DMS 273 (cell line): ENCODE results near the gene STC2.
"Not testable (repeated sequence)": the region's sequence is repeated elsewhere in the genome, so short reads cannot be mapped to it uniquely, and the experiment has no call there.

Experiments used
- DNase-seq: peaks from one replicate; lab custom pipeline; 2025; ENCODE audit not compliant: unreplicated experiment; lab: John Stamatoyannopoulos, UW

The STC2 gene, protein sequence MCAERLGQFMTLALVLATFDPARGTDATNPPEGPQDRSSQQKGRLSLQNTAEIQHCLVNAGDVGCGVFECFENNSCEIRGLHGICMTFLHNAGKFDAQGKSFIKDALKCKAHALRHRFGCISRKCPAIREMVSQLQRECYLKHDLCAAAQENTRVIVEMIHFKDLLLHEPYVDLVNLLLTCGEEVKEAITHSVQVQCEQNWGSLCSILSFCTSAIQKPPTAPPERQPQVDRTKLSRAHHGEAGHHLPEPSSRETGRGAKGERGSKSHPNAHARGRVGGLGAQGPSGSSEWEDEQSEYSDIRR

DNA sequence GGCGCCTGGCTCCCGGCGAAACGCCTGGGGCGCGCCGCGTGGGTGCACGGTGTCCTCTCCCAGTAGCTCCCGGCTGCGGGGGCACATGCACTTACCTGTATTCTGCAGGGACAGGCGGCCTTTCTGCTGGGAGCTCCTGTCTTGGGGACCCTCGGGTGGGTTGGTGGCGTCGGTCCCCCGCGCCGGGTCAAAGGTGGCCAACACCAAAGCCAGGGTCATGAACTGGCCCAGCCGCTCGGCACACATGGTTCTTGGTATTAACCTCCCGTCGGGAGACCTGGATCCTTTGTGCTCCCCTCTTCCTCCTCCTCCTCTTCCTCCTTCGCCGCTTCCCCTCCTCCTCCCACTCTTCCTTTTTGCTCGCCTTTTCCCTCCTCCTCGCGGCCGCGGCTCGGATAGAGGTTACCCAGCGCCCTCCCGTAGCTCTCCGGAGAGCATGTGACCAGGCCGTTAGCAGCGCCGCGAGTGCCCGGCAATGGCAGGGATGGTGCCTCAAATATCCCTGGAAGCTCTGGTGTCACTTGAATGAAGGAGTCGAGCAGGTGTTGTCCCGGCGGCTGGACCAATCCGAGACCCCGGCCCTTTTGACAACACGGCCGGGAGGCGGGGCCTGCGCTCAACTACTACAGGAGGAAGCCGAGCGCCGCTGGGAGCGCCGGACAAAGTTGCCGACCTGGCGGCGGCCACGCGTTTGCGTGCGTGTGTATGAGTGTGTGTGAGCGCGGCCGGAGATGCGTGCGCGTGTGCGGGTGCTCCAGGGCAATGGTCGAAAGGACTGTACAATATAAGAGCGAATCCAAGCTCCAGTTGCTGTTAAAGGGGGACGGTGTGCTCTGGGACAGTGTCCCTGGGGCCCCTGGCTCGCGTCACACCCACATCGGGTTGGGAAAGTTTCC, at the start of gene STC2:
TSS of gene STC2 (minus strand) at position 467 of the 896 bp plus-strand sequence. CDS start at position 246, 221 bp downstream.
- DNase-seq = peak; percentile 97

GRCh38 chr5:173371400-173371799, 43.2 kb upstream of the STC2 start:
- DNase-seq = no peak

DNA sequence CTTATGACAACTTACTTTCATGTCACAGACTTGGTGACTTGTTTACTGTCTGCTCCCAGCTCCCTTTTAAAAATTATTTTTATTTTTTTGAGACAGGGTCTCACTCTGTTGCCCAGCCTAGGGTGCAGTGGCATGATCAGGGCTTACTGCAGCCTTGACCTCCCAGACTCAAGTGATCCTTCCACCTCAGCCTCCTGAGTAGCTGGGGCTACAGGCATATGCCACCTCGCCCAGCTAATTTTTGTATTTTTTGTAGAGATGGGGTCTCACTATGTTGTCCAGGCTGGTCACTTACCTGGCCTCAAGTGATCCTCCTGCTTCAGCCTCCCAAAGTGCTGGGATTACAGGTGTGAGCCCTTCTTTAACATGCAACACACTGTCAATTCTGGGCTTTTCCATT, 35.2 kb upstream of the STC2 start:
- DNase-seq = not testable (repeated sequence)

- no peak for DNase-seq
Measured at GRCh38 chr5:173355561-173355960, 27.3 kb upstream of the STC2 start.

GRCh38 chr5:173354645-173355044, 26.4 kb upstream of the STC2 start:
- DNase-seq = no peak

GRCh38 chr5:173352366-173353349, 24.4 kb upstream of the STC2 start:
- no peak for DNase-seq

DNA sequence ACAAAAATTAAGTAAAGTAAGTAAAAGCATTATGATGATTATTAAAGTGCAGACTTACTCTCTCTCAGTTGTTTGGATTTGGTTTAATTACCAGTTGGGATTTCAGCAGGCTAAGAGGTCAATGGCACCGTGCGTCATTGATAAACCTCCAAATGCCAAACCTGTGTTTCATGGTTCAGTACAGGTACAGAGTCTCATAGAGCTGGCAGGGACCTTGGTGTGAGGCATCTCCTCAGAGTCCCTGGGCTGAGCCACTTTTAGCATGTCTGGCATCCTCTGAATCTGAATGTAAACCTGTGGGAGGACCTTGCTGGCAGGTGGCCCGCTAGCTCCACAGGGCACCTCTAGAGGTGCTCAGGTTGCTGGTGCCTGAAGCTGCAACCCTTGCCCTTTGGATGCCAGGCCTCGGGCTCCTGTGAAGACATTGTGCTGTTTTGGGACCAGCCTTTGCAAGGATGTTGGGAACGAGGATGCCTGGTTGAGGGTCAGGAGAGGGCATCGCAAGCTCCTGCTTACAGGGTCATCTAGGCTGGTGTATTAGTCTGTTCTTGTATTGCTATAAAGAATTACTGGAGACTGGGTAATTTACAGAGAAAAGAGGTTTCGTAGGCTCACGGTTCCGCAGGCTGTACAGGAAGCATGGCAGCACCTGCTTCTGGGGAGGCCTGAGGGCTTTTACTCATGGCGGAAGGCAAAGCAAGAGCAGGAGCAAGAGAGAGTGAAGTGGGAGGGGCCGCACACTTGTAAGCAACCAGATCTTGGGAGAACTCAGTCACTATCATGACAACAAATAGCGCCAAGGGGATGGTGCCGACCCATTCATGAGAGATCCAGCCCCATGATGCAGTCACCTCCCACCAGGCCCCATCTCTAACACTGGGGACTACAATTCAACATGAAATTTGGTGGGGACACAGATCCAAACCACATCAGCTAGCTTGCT, 14.9 kb upstream of the STC2 start:
- DNase-seq = no peak

DNA sequence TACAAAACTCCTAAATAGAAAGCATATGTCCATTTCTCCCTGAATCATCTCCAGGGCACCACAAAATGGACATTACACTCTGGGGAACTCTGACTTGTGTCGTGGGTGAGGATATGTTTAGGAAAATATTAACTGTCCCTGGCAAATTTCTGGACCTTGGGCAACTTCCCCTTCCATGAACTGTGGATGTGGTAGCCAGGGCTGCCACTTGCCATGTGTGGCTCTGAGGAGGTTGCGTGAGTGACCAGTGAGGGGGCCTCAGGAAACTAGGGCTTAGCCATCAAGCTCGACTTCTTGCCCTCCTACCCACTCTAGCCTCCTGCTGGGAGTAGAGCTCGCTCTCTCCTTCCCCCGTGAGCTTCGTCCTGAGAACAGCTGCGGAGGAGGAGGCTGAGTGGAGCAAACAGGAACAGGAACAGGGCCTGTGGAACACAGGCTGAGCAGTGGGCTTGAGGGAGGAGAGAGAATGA, 13.8 kb upstream of the STC2 start:
- DNase-seq = no peak

DNA sequence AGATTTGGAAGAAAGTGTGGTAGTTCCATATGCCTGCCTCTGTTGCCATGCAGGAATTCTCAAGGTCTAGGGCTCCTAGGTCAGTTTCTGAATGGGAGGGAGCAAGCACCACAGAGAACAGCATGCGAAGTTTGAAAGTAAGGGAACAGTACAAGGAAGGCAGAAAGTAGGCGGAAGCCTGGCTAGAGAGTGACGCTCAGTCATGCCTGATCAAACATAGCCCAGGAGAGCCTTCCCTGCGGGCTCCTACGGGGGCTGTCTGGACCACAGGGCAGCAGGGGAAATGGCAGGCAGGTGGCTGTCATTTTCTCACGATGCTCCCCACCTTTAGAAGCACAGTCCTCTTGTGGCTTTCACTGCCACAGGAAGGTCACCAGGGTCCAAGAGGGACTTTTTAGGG, 12.8 kb upstream of the STC2 start:
- DNase-seq = no peak

- no peak for DNase-seq
Measured at GRCh38 chr5:173340451-173340850, 12.2 kb upstream of the STC2 start.

GRCh38 chr5:173339286-173339685, 11.1 kb upstream of the STC2 start:
- no peak for DNase-seq

GRCh38 chr5:173338380-173339015, 10.3 kb upstream of the STC2 start:
- no peak for DNase-seq

- no peak for DNase-seq
Measured at GRCh38 chr5:173334808-173335207, 6.6 kb upstream of the STC2 start.

DNA sequence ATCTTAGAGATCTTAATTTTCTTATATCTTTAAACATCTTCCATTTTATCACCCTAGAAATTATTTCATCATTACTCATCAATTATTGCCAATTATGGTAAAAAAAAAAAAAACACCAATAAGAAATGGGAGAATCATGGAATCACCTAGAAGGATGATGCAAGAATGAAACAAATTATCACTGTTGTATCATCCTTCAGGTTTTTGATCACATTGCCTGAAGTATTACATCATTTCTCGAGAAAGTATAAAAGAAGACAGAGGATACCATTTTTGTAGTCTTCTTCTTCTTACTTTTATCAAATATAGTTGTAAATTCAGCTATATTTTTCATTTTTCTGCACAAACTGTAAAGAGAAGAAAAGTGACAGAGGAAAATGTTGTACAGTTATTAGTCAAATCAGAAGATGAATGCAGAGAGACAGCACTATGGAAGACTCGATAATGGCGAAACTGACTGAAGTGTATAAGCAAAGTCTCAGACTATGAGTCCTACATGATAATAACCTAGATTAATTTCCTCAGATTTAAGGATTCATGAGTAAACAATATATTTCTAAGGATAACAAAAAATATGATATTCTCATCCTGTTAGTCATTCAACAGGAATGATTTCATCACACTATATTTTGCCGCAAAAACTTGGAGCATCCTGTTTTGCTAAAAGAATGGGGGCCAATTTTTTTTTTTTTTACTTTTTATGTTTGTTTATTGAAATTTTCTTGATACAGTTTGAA, 5.9 kb upstream of the STC2 start:
- DNase-seq = no peak

DNA sequence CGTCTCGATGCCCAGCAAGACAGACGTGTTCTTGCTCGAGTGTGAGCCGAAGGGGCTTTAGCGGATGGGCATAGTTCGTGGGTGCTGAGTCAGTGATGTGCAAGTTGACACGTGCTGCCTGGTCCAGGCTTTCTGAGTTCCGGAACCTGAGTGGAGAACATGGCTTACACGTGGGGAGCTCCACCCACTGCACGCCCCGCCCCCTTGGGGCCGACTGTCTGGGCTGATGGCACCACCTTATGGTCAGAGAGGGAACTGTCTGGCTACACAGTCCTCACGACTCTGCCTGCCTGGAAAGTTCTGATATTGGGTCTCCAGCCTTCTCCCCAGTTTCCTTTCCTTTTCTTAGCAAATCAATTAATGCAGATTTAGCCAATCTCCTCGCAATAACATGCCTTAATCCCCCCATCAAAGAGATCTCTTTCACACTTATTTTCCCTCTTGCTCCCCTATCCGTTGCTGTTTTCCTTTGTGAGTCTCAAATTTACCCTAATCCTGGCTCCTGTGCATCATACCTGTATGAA, 3.8 kb upstream of the STC2 start:
- peak; percentile 91 for DNase-seq

DNA sequence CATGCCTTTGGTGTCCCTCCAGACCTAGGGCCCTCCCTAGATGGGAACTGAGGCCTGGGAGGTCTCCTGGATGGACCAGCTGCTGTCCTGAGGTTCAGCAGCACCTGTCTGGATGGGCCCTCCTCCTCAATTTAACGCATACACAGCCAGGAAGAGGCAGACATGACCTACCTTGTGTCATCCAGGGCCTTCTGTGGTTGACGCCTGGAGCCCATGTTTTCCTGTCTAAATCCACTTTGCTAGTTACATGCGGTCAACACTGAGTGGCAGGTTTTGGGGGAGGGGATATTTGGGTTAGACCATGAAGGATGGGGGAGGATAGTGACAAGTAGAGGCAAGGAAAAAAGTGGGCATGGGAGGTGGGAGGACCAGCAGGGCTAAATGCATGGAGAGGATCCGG, 3.1 kb upstream of the STC2 start:
- DNase-seq = no peak

DNA sequence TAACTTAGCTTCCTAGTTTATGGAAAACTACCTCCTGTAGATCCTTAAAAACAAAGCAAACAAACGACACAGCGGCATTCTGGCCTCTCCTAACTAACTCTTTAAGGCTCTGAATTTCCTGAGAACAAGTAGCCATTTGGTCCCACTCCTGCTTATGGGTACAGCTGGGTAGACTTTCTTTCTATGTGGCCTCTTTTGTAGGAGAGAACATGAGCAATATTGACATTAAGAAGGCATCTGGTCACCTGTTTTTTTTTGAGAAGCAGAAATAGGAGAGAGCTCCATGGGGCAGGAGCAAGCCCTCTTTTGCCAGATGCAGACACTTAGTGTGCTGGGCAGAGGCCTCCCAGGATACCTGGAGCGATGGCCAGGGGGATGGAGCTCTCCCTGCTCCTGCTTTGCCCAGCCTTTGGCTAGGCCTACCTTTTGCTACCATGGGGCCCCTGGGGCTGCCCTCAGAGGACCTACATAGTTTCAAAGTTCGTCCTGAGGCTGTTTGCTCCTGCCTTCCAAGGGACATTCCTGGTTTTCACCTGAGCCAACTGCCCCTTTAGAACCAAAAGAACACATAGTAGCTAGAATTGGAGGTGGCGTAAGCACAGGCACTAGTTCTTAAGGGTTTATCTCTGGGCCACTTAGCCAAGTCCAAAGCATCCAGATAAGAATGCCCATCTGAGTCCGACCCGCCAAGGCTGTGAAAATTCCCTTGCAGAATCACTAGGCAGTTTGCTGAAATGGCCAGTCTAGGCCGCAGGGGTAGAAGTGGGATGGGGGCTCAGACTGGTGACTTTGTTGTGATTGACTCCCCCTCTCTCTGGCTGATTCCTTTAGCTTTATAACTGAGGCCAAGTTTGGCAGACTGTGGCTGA, 2.4 kb upstream of the STC2 start:
- DNase-seq = peak; percentile 39
